Rectal smooth muscle tissue (tissue), 1 donor: ENCODE measurements around the gene NPAS3.

ENCODE experiments used
- H3K27ac ChIP-seq: one replicate; pipeline ENCODE4 v1.7.0; 2013; ENCODE audit warnings: low read depth, low read length, inconsistent platforms
- H3K27me3 ChIP-seq: one replicate; pipeline ENCODE4 v1.7.0; 2013; ENCODE audit warnings: low read length; ENCODE audit not compliant: control insufficient read depth, insufficient read depth
- H3K36me3 ChIP-seq: one replicate; pipeline ENCODE4 v1.7.0; 2013; ENCODE audit warnings: low read length; ENCODE audit not compliant: control insufficient read depth, insufficient read depth
- H3K4me1 ChIP-seq: one replicate; pipeline ENCODE4 v1.7.0; 2013; ENCODE audit warnings: low read length; ENCODE audit not compliant: control insufficient read depth, insufficient read depth
- H3K4me3 ChIP-seq: one replicate; pipeline ENCODE4 v1.7.0; 2013; ENCODE audit warnings: low read length
- H3K9ac ChIP-seq: one replicate; pipeline ENCODE4 v1.7.0; 2013; ENCODE audit warnings: low read length

The NPAS3 gene

GRCh38 chr14:33567731-33568130 is 629.1 kb downstream of the NPAS3 start:
- Histone ChIP-seq H3K27ac (no peak overlapping the region), H3K36me3 (no peaks in the 10 kb centered on the region), H3K4me3 (no peak overlapping the region), H3K9ac (no peak overlapping the region), H3K27me3 (no peaks in the 10 kb centered on the region), H3K4me1 (peaks cover 9% of the 10 kb centered on the region)

GRCh38 chr14:33568935-33569579 is 630.4 kb downstream of the NPAS3 start:
- Histone ChIP-seq H3K4me3 (no peak overlapping the region), H3K27ac (no peak overlapping the region), H3K27me3 (no peaks in the 10 kb centered on the region), H3K36me3 (no peaks in the 10 kb centered on the region), H3K4me1 (peaks cover 9% of the 10 kb centered on the region), H3K9ac (no peak overlapping the region)

- no peaks in the 10 kb centered on the region for H3K36me3 ChIP-seq
- H3K9ac ChIP-seq, result no peak overlapping the region
- H3K4me3 ChIP-seq, result no peak overlapping the region
- H3K4me1 ChIP-seq, result peaks cover 9% of the 10 kb centered on the region
- H3K27ac ChIP-seq, result no peak overlapping the region
- no peaks in the 10 kb centered on the region for H3K27me3 ChIP-seq
Observed at GRCh38 chr14:33569821-33570687, 631.4 kb downstream of the NPAS3 start.

- H3K4me1 ChIP-seq, result peaks cover 9% of the 10 kb centered on the region
- H3K27ac ChIP-seq, result no peak overlapping the region
- H3K4me3 ChIP-seq, result no peak overlapping the region
- H3K36me3 ChIP-seq, result no peaks in the 10 kb centered on the region
- H3K9ac ChIP-seq, result no peak overlapping the region
- no peaks in the 10 kb centered on the region for H3K27me3 ChIP-seq
Observed at GRCh38 chr14:33570694-33571310, 632.1 kb downstream of the NPAS3 start.

GRCh38 chr14:33573301-33573880 is 634.7 kb downstream of the NPAS3 start:
- no peak overlapping the region for H3K4me3 ChIP-seq
- peaks cover 9% of the 10 kb centered on the region for H3K4me1 ChIP-seq
- H3K36me3 ChIP-seq, result no peaks in the 10 kb centered on the region
- no peak overlapping the region for H3K9ac ChIP-seq
- H3K27me3 ChIP-seq, result no peaks in the 10 kb centered on the region
- no peak overlapping the region for H3K27ac ChIP-seq

- Histone ChIP-seq H3K9ac (no peak overlapping the region), H3K4me1 (peaks cover 4% of the 10 kb centered on the region), H3K27ac (no peak overlapping the region), H3K4me3 (no peak overlapping the region), H3K36me3 (no peaks in the 10 kb centered on the region), H3K27me3 (no peaks in the 10 kb centered on the region)
Observed at GRCh38 chr14:33576014-33576413, 637.3 kb downstream of the NPAS3 start.

GRCh38 chr14:33578461-33579216 is 640.0 kb downstream of the NPAS3 start:
- Histone ChIP-seq H3K4me3 (no peak overlapping the region), H3K9ac (no peak overlapping the region), H3K27ac (no peak overlapping the region), H3K27me3 (no peaks in the 10 kb centered on the region), H3K4me1 (no peaks in the 10 kb centered on the region), H3K36me3 (no peaks in the 10 kb centered on the region)

- Histone ChIP-seq H3K4me3 (no peak overlapping the region), H3K27me3 (no peaks in the 10 kb centered on the region), H3K4me1 (no peaks in the 10 kb centered on the region), H3K9ac (no peak overlapping the region), H3K27ac (no peak overlapping the region), H3K36me3 (no peaks in the 10 kb centered on the region)
Observed at GRCh38 chr14:33580231-33580749, 641.6 kb downstream of the NPAS3 start.

- H3K27me3 ChIP-seq, result no peaks in the 10 kb centered on the region
- no peaks in the 10 kb centered on the region for H3K4me1 ChIP-seq
- no peaks in the 10 kb centered on the region for H3K36me3 ChIP-seq
- H3K27ac ChIP-seq, result no peak overlapping the region
- H3K4me3 ChIP-seq, result no peak overlapping the region
- H3K9ac ChIP-seq, result no peak overlapping the region
Observed at GRCh38 chr14:33580841-33581240, 642.2 kb downstream of the NPAS3 start.

- H3K27ac ChIP-seq, result no peak overlapping the region
- H3K36me3 ChIP-seq, result no peaks in the 10 kb centered on the region
- no peaks in the 10 kb centered on the region for H3K27me3 ChIP-seq
- H3K4me3 ChIP-seq, result no peak overlapping the region
- H3K4me1 ChIP-seq, result no peaks in the 10 kb centered on the region
- H3K9ac ChIP-seq, result no peak overlapping the region
Observed at GRCh38 chr14:33584697-33585096, 646.0 kb downstream of the NPAS3 start.

- Histone ChIP-seq H3K27me3 (no peaks in the 10 kb centered on the region), H3K27ac (no peak overlapping the region), H3K4me3 (no peak overlapping the region), H3K9ac (no peak overlapping the region), H3K4me1 (no peaks in the 10 kb centered on the region), H3K36me3 (no peaks in the 10 kb centered on the region)
Observed at GRCh38 chr14:33586806-33587205, 648.1 kb downstream of the NPAS3 start.

GRCh38 chr14:33587791-33588190 is 649.1 kb downstream of the NPAS3 start:
- Histone ChIP-seq H3K4me3 (no peak overlapping the region), H3K27me3 (no peaks in the 10 kb centered on the region), H3K27ac (no peak overlapping the region)

More at GRCh38 chr14:33587791-33588190, 649.1 kb downstream of the NPAS3 start:
- Histone ChIP-seq H3K4me1 (no peaks in the 10 kb centered on the region), H3K36me3 (no peaks in the 10 kb centered on the region), H3K9ac (no peak overlapping the region)
